GM18520 (cell line): Measurements from ENCODE around the gene CHTF18.

ENCODE experiments used
- ATAC-seq: cut with Tn5 transposase; IDR thresholded peaks from one replicate; pipeline ENCODE4 v1.9.1; 2021; ENCODE audit not compliant: unreplicated experiment

Gene CHTF18

DNA sequence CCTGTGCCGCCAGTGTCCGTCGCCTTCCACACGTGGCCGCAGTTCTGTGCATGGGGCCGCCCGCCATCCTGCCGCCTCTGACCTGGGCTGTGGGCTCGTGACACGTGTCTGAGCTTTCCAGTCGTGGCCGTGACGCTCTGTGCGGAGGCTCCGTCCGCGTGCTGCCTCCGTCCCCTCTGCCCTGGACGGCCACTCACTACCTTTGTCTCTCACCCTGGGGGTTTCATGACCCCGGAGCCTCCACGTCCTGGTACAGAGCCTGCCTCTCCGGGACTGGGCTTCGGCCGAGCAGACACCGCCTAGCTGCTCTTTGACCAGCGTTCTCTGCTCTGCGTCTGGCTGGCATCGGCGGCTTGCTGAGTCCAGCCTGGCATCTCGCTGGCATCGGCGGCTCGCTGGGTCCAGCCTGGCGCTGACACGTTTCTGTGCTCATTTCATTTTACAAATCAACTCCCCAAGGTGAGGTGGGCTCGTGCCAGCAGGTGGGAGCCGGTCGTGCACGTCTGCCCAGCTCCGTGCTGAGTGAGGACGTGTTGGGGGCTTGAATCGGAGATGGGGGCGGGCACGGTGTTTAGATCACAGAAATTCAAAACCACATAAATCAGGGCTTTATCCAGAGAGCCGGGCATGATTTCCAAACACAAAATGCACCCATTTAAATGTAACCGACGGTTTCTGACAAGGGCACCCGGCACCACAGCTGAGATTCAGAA is 56.4 kb downstream of the CHTF18 start:
- ATAC-seq, result no peak

DNA sequence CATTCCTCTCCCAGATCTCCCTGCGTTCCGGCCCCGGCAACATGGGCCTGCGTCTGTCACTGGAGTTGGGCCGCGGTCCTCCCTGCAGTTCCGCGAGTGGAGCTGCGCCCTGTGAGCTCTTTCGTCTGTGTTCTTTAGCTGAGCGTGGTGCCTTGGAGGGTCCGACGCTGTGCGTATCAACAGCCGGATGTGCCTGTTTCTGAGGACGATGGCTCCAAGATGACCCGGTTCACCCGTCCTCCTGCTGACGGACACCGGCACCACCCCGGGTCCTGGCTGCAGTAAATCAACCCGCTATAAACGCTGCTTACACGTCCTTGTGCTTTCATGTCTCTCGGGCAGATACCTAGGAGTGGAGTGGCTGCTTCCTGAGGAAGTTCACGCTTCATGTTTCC is 56.9 kb downstream of the CHTF18 start:
- no peak for ATAC-seq

DNA sequence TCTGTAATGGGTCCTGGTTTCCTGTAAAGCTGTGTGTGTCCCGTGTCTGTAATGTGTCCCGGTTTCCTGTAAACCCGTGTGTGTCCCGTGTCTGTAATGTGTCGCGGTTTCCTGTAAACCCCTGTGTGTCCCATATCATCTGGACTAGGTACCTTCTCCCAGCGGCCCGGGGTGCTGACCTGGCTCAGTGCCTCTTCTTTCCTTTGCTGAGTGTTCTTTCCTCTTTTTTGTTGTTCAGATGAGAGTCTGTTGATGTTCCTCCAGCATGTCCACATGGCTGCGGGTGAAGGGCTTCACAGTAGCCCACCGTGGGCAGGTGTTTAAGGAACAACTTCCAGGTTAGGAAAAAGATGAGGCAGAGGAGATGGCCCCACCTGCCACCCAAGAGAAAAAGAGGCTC is 58.7 kb downstream of the CHTF18 start:
- no peak for ATAC-seq
